HCT116 (cell line): Measurements from ENCODE around the gene MAST4. TPM values are rescaled to one million over a fixed set of nuclear protein-coding genes. Genes with fewer than 3 reads are reported as not detected.

Experiments
- ATAC-seq: fragments of 200-7000 bp; cut with Tn5 transposase; 2 replicates; pipeline ENCODE4 v1.9.1; 2020; ENCODE audit warnings: mild to moderate bottlenecking, moderate library complexity
- BruUV-seq: library from RNA; stranded (reverse); fragments of 400-500 nt; replicated peaks from 2 replicates; lab custom pipeline; 2021; lab: Mats Ljungman, UMichigan
- CTCF ChIA-PET: fragments of 300-600 bp; sonication (Branson Sonifier 250); formaldehyde crosslinking; loops from one replicate; lab custom pipeline; 2021; ENCODE audit warnings: antibody characterized with exemption; lab: Charles Lee
- POLR2A ChIA-PET: fragments of 300-600, 350-600 bp; sonication (Branson Sonifier 250); formaldehyde crosslinking; loops from one replicate; lab custom pipeline; 2021; ENCODE audit warnings: antibody characterized with exemption; lab: Charles Lee
- RAD21 ChIA-PET, 2 experiments: fragments of 300-600 bp; sonication (Branson Sonifier 250); formaldehyde crosslinking; loops; one replicate each; lab custom pipeline; 2023; ENCODE audit warnings: low total read pairs in 2 of 2; ENCODE audit not compliant: uncharacterized antibody in 2 of 2, unreplicated experiment in 2 of 2, low non-redundant PET in 1 of 2; lab: Charles Lee
- DNase-seq: peaks from one replicate; pipeline ENCODE4 v3.0.0-alpha.2; 2010; ENCODE audit warnings: low read depth, low spot score
- H2AFZ ChIP-seq: fragments of 200-600 bp; shearing (Covaris generic), sonication (generic); 2 replicates; pipeline ENCODE4 v1.6.1; 2017; ENCODE audit warnings: low read depth, mixed run types, mixed read lengths, antibody characterized with exemption, low read length; ENCODE audit not compliant: poor library complexity, severe bottlenecking
- H3K27ac ChIP-seq: 2 replicates; pipeline ENCODE4 v1.5.1; 2012; ENCODE audit warnings: low read depth, low read length
- H3K27me3 ChIP-seq: fragments of 200-600 bp; sonication (generic); 2 replicates; pipeline ENCODE4 v1.6.1; 2016; ENCODE audit warnings: mixed run types, low read length, mixed read lengths; ENCODE audit not compliant: insufficient read depth
- H3K36me3 ChIP-seq, 2 experiments: fragments of 200-500 bp in 1 of 2; fragments of 200-600 bp in 1 of 2; sonication (Bioruptor generic) in 1 of 2; sonication (generic) in 1 of 2; 2 replicates each; pipeline versions ENCODE4 v1.5.1 to v1.6.1; 2014 to 2016; ENCODE audit warnings: low read length in 2 of 2, inconsistent platforms in 1 of 2, mixed read lengths in 1 of 2, mixed run types in 1 of 2; ENCODE audit not compliant: insufficient read depth in 2 of 2, control insufficient read depth in 1 of 2
- H3K4me1 ChIP-seq, 2 experiments: fragments of 200-600 bp in 1 of 2; sonication (generic) in 1 of 2; 2 replicates each; pipeline versions ENCODE4 v1.5.1 to v1.6.1; 2012 to 2017; ENCODE audit warnings: low read length in 2 of 2, inconsistent platforms in 1 of 2, mild to moderate bottlenecking in 1 of 2, mixed read lengths in 1 of 2, mixed run types in 1 of 2, moderate library complexity in 1 of 2; ENCODE audit not compliant: insufficient read depth in 2 of 2, control insufficient read depth in 1 of 2
- H3K4me2 ChIP-seq: fragments of 200-600 bp; sonication (generic); 2 replicates; pipeline ENCODE4 v1.6.1; 2017; ENCODE audit warnings: mixed run types, low read length, mixed read lengths
- H3K4me3 ChIP-seq, 2 experiments: fragments of 200-600 bp in 1 of 2; sonication (generic) in 1 of 2; replicated peaks in 1 of 2; 2 replicates each; pipeline ENCODE4 v1.5.1; 2011 to 2016; ENCODE audit warnings: low read length in 2 of 2, control low read depth in 1 of 2, low read depth in 1 of 2, mild to moderate bottlenecking in 1 of 2, mixed read lengths in 1 of 2, mixed run types in 1 of 2
- H3K79me2 ChIP-seq: fragments of 200-600 bp; sonication (generic); 2 replicates; pipeline ENCODE4 v1.6.1; 2017; ENCODE audit warnings: mild to moderate bottlenecking, mixed run types, low read length, moderate library complexity, mixed read lengths; ENCODE audit not compliant: insufficient read depth
- H3K9ac ChIP-seq: fragments of 200-600 bp; sonication (generic); 2 replicates; pipeline ENCODE4 v1.6.1; 2016; ENCODE audit warnings: low read length, mixed read lengths
- H3K9me2 ChIP-seq: fragments of 200-600 bp; sonication (generic), shearing (Covaris generic); 2 replicates; pipeline ENCODE4 v1.6.1; 2017; ENCODE audit warnings: mixed run types, mild to moderate bottlenecking, moderate library complexity; ENCODE audit not compliant: insufficient read depth
- H3K9me3 ChIP-seq, 2 experiments: fragments of 200-500 bp in 1 of 2; fragments of 200-600 bp in 1 of 2; sonication (Bioruptor generic) in 1 of 2; sonication (generic) in 1 of 2; 2 replicates each; pipeline ENCODE4 v1.6.1; 2014 to 2017; ENCODE audit warnings: low read length in 2 of 2, mixed read lengths in 2 of 2, inconsistent platforms in 1 of 2, low read depth in 1 of 2, mild to moderate bottlenecking in 1 of 2, mixed run types in 1 of 2, moderate library complexity in 1 of 2; ENCODE audit not compliant: control insufficient read depth in 1 of 2, insufficient read depth in 1 of 2
- H4K20me1 ChIP-seq: fragments of 200-600 bp; sonication (generic), shearing (Covaris generic); 2 replicates; pipeline ENCODE4 v1.6.1; 2017; ENCODE audit warnings: mixed run types, mild to moderate bottlenecking, moderate library complexity; ENCODE audit not compliant: insufficient read depth
- ATF3 ChIP-seq: IDR thresholded peaks from 2 replicates; pipeline ENCODE4 v1.6.1; 2012
- CEBPB ChIP-seq: IDR thresholded peaks from 2 replicates; pipeline ENCODE4 v1.6.1; 2012; ENCODE audit warnings: low read depth
- CTCF ChIP-seq, 3 experiments: fragments of 200-600 bp in 1 of 3; sonication (generic) in 1 of 3; IDR thresholded peaks in 2 of 3; conservative IDR thresholded peaks in 1 of 3; 2 replicates each; pipeline ENCODE4 v1.5.1; 2012 to 2017; ENCODE audit warnings: low read depth in 2 of 3, low read length in 2 of 3, antibody characterized with exemption in 1 of 3, borderline replicate concordance in 1 of 3, control low read depth in 1 of 3, mild to moderate bottlenecking in 1 of 3, mixed read lengths in 1 of 3, mixed run types in 1 of 3, moderate library complexity in 1 of 3; ENCODE audit not compliant: insufficient read depth in 1 of 3
- EGR1 ChIP-seq: IDR thresholded peaks from 2 replicates; pipeline ENCODE4 v1.6.1; 2012; ENCODE audit warnings: low read depth
- ELF1 ChIP-seq: IDR thresholded peaks from 2 replicates; pipeline ENCODE4 v1.6.1; 2012; ENCODE audit warnings: low read depth, borderline replicate concordance
- EZH2phosphoT487 ChIP-seq: fragments of 200-600 bp; IDR thresholded peaks from 2 replicates; pipeline ENCODE4 v1.6.1; 2018; ENCODE audit warnings: antibody characterized with exemption, borderline replicate concordance
- FOSL1 ChIP-seq: IDR thresholded peaks from 2 replicates; pipeline ENCODE4 v1.6.1; 2012; ENCODE audit warnings: low read depth
- JUND ChIP-seq: IDR thresholded peaks from 2 replicates; pipeline ENCODE4 v1.6.1; 2012
- POLR2A ChIP-seq: IDR thresholded peaks from 2 replicates; pipeline ENCODE4 v1.7.0; 2011; ENCODE audit warnings: borderline replicate concordance; ENCODE audit not compliant: insufficient read depth, insufficient read length; ENCODE audit errors: extremely low read depth
- POLR2AphosphoS5 ChIP-seq: IDR thresholded peaks from 2 replicates; pipeline ENCODE4 v1.6.1; 2011; ENCODE audit warnings: mild to moderate bottlenecking, low read depth, low read length, moderate library complexity
- RAD21 ChIP-seq: IDR thresholded peaks from 2 replicates; pipeline ENCODE4 v1.6.1; 2012; ENCODE audit warnings: low read depth, mild to moderate bottlenecking
- SIN3A ChIP-seq: IDR thresholded peaks from 2 replicates; pipeline ENCODE4 v1.6.1; 2012; ENCODE audit warnings: low read depth
- SP1 ChIP-seq: IDR thresholded peaks from 2 replicates; pipeline ENCODE4 v1.6.1; 2012; ENCODE audit warnings: low read depth
- SRF ChIP-seq: IDR thresholded peaks from 2 replicates; pipeline ENCODE4 v1.6.1; 2012; ENCODE audit warnings: low read depth
- TCF7L2 ChIP-seq: IDR thresholded peaks from 2 replicates; pipeline ENCODE4 v1.7.0; 2011; ENCODE audit warnings: borderline replicate concordance, inconsistent platforms; ENCODE audit not compliant: insufficient read depth, insufficient read length; ENCODE audit errors: extremely low read depth
- YY1 ChIP-seq: IDR thresholded peaks from 2 replicates; pipeline ENCODE4 v1.6.1; 2011; ENCODE audit warnings: low read length, low read depth, moderate library complexity, mild to moderate bottlenecking; ENCODE audit not compliant: insufficient replicate concordance; ENCODE audit errors: extremely low read depth
- ZNF274 ChIP-seq: fragments of 200-500 bp; sonication (Bioruptor generic); IDR thresholded peaks from 2 replicates; pipeline ENCODE4 v1.6.1; 2014; ENCODE audit warnings: mild to moderate bottlenecking, low read depth, low read length, inconsistent platforms
- intact Hi-C: fragments of 100-400 bp; cut with micrococcal nuclease; formaldehyde crosslinking; loops from 2 replicates; pipeline ENCODE4 v1.10.0; 2022
- total RNA-seq: library from RNA; stranded (reverse); gene quantifications from one replicate; pipeline ENCODE4 v1.2.1, GENCODE V29; 2021; ENCODE audit not compliant: unreplicated experiment
- TF ChIP-seq, protein P1 (sequence below): IDR thresholded peaks from 2 replicates; pipeline ENCODE4 v1.6.1; 2012
- TF ChIP-seq, protein P2 (sequence below): IDR thresholded peaks from 2 replicates; pipeline ENCODE4 v1.6.1; 2012; ENCODE audit warnings: low read depth
- TF ChIP-seq, protein P3 (sequence below): IDR thresholded peaks from 2 replicates; pipeline ENCODE4 v1.6.1; 2011; ENCODE audit warnings: mild to moderate bottlenecking, low read length, moderate library complexity; ENCODE audit not compliant: insufficient replicate concordance; ENCODE audit errors: extremely low read depth

The MAST4 gene
- total RNA-seq, 1 experiment from 2014 or later: 1.1 TPM

- H3K27ac ChIP-seq: no peak overlapping the region
Observed at GRCh38 chr5:66652818-66653217, 56.6 kb downstream of the MAST4 start.

More at GRCh38 chr5:66652818-66653217, 56.6 kb downstream of the MAST4 start:
- TF ChIP-seq YY1 (no peak), SIN3A (no peak), SP1 (no peak), JUND (no peak), ATF3 (no peak), POLR2AphosphoS5 (no peak), ZNF274 (no peak), CEBPB (no peak), ELF1 (no peak), EGR1 (no peak), CTCF (IDR thresholded peaks at IDR 0.05 in 2 of 3, conservative IDR thresholded peaks at IDR 0.05 in 1 of 3; ENCODE audit: borderline replicate concordance in 1 of 3, insufficient read depth in 1 of 3, low read depth in 2 of 3, low read length in 2 of 3) (no peak), RAD21 (no peak), TCF7L2 (no peak), EZH2phosphoT487 (no peak), POLR2A (no peak), FOSL1 (no peak), SRF (no peak)
- TF ChIP-seq, protein P1, sequence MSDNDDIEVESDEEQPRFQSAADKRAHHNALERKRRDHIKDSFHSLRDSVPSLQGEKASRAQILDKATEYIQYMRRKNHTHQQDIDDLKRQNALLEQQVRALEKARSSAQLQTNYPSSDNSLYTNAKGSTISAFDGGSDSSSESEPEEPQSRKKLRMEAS: no peak
- TF ChIP-seq, protein P2, sequence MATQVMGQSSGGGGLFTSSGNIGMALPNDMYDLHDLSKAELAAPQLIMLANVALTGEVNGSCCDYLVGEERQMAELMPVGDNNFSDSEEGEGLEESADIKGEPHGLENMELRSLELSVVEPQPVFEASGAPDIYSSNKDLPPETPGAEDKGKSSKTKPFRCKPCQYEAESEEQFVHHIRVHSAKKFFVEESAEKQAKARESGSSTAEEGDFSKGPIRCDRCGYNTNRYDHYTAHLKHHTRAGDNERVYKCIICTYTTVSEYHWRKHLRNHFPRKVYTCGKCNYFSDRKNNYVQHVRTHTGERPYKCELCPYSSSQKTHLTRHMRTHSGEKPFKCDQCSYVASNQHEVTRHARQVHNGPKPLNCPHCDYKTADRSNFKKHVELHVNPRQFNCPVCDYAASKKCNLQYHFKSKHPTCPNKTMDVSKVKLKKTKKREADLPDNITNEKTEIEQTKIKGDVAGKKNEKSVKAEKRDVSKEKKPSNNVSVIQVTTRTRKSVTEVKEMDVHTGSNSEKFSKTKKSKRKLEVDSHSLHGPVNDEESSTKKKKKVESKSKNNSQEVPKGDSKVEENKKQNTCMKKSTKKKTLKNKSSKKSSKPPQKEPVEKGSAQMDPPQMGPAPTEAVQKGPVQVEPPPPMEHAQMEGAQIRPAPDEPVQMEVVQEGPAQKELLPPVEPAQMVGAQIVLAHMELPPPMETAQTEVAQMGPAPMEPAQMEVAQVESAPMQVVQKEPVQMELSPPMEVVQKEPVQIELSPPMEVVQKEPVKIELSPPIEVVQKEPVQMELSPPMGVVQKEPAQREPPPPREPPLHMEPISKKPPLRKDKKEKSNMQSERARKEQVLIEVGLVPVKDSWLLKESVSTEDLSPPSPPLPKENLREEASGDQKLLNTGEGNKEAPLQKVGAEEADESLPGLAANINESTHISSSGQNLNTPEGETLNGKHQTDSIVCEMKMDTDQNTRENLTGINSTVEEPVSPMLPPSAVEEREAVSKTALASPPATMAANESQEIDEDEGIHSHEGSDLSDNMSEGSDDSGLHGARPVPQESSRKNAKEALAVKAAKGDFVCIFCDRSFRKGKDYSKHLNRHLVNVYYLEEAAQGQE: no peak
- TF ChIP-seq, protein P3, sequence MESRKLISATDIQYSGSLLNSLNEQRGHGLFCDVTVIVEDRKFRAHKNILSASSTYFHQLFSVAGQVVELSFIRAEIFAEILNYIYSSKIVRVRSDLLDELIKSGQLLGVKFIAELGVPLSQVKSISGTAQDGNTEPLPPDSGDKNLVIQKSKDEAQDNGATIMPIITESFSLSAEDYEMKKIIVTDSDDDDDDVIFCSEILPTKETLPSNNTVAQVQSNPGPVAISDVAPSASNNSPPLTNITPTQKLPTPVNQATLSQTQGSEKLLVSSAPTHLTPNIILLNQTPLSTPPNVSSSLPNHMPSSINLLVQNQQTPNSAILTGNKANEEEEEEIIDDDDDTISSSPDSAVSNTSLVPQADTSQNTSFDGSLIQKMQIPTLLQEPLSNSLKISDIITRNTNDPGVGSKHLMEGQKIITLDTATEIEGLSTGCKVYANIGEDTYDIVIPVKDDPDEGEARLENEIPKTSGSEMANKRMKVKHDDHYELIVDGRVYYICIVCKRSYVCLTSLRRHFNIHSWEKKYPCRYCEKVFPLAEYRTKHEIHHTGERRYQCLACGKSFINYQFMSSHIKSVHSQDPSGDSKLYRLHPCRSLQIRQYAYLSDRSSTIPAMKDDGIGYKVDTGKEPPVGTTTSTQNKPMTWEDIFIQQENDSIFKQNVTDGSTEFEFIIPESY: no peak
- BruUV-seq: no TSS peak
- Histone ChIP-seq H3K4me3 (no peak overlapping the region), H3K4me2 (no peak overlapping the region), H3K27me3 (0 out of 2 replicates have a peak, but pooled peaks cover 20% of the 10 kb centered on the region), H3K36me3 (no peaks in the 10 kb centered on the region), H2AFZ (no peak overlapping the region), H3K9ac (no peak overlapping the region), H4K20me1 (no peaks in the 10 kb centered on the region), H3K9me2 (no peaks in the 10 kb centered on the region), H3K4me1 (no peaks in the 10 kb centered on the region), H3K9me3 (no peaks in the 10 kb centered on the region), H3K79me2 (no peaks in the 10 kb centered on the region)
- ATAC-seq (no peak), DNase-seq (no peak)
- ChIA-PET POLR2A (no interaction called here), RAD21 (no interaction called here), CTCF (no interaction called here)
- intact Hi-C loops: no loop called here
